NB4 (cell line): ENCODE results near the gene SCO2.

Experiments used
- DNase-seq: peaks from one replicate; pipeline ENCODE4 v3.0.0; 2010; ENCODE audit warnings: low read depth
- H3K4me3 ChIP-seq: one replicate; pipeline ENCODE4 v1.5.1; 2011; ENCODE audit warnings: mild to moderate bottlenecking, low read depth, low read length, moderate library complexity
- MYC ChIP-seq: IDR thresholded peaks from 2 replicates; pipeline ENCODE4 v1.6.1; 2011; ENCODE audit warnings: low read depth, low read length
- POLR2A ChIP-seq: IDR thresholded peaks from 2 replicates; pipeline ENCODE4 v1.6.1; 2011; ENCODE audit warnings: mild to moderate bottlenecking; ENCODE audit not compliant: insufficient read length; ENCODE audit errors: extremely low read depth
- TF ChIP-seq, protein P1 (sequence below): IDR thresholded peaks from one replicate; pipeline ENCODE4 v1.5.1; 2012; ENCODE audit warnings: low read depth, low read length
- TF ChIP-seq, protein P2 (sequence below): IDR thresholded peaks from 2 replicates; pipeline ENCODE4 v1.6.1; 2011; ENCODE audit warnings: low read depth, low read length

The SCO2 gene

DNA sequence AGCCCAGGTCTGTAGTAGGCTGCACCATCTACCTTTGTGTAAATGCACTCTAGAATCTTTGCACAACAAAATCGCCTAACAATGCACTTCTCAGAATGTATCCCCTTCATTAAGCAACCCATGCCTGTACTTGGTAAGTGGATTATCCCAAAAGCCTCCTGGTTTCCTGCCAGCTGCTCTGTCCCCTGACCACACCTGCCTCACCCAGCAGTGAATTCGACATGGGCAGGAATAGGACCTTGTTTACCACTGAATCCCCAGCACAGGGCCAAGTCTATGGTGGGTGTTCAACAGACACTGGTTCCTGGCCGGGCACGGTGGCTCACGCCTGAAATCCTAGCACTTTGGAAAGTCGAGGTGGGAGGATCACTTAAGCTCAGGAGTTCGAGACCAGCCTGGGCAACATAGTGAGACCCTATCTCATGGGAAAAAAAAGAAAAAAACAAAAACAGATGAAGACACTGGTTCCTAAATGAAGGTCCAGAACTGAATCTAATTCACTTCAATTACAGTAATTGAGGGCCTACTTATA, 42.4 kb upstream of the SCO2 start:
- TF ChIP-seq, protein P1, sequence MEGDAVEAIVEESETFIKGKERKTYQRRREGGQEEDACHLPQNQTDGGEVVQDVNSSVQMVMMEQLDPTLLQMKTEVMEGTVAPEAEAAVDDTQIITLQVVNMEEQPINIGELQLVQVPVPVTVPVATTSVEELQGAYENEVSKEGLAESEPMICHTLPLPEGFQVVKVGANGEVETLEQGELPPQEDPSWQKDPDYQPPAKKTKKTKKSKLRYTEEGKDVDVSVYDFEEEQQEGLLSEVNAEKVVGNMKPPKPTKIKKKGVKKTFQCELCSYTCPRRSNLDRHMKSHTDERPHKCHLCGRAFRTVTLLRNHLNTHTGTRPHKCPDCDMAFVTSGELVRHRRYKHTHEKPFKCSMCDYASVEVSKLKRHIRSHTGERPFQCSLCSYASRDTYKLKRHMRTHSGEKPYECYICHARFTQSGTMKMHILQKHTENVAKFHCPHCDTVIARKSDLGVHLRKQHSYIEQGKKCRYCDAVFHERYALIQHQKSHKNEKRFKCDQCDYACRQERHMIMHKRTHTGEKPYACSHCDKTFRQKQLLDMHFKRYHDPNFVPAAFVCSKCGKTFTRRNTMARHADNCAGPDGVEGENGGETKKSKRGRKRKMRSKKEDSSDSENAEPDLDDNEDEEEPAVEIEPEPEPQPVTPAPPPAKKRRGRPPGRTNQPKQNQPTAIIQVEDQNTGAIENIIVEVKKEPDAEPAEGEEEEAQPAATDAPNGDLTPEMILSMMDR = no peak
- TF ChIP-seq POLR2A (no peak), MYC (no peak)
- TF ChIP-seq, protein P2, sequence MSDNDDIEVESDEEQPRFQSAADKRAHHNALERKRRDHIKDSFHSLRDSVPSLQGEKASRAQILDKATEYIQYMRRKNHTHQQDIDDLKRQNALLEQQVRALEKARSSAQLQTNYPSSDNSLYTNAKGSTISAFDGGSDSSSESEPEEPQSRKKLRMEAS = no peak
- no peak for DNase-seq
- H3K4me3 ChIP-seq = no peak overlapping the region

DNA sequence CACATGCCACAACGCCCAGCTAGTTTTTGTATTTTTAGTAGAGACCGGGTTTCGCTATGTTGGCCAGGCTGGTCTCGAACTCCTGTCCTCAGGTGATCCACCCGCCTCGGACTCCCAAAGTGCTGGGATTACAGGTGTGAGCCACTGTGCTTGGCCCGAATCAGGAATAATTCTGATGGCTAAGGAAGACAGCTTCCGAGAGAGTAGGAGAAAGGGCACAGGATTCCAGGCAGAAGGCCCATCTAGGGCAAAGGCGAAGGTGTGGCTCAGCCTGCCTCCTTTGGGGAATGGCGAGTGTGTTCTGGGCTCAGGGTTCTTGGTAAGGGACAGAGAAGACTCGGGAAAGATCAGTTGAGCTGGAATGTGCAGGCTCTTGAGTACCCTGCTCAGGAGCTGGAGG, 38.9 kb upstream of the SCO2 start:
- TF ChIP-seq, protein P2 = no peak
- TF ChIP-seq MYC (no peak), POLR2A (no peak)
- TF ChIP-seq, protein P1 = no peak
- DNase-seq = no peak

DNA sequence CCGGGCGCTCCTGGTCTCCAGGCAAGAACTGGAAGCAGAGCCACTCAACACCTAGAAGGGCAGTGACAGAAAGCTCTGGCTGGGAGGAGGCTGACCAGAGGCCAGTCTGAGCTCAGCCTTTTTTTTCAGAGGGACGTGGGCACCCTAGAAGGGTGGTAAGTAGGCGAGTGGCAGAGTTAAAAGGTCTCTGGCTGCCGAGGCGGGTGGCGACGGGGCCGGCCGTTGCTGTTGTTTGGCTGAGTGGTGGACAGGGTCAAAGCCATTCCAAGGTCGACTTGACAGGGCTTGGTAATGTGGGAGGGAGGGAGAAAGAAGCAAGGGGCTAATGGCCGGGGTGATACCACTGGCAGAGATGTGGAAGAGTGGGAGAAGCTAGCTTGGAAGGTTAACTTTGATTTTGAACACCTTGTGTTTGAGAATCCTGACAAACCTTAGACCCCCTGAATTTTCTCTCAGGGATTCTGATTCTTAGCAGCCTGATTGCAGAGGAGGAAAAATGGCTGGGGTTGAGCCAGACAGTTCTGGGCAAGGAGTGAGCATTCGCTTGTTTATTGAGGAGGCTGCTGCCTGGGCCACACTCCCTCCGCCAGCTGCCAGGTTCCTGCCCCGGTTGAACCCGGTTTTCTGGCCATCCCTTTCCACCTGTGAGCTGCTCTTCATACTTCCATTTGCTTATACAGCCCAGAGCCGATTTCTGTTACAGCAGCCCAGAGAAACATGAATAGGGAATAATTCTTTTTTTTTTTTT, 38.2 kb upstream of the SCO2 start:
- TF ChIP-seq POLR2A (no peak), MYC (no peak)
- TF ChIP-seq, protein P2 = no peak
- TF ChIP-seq, protein P1 = no peak
- H3K4me3 ChIP-seq = peak overlapping the region; percentile 71
- no peak for DNase-seq

More for the DNA sequence above, 38.9 kb upstream of the SCO2 start:
- no peak overlapping the region for H3K4me3 ChIP-seq

DNA sequence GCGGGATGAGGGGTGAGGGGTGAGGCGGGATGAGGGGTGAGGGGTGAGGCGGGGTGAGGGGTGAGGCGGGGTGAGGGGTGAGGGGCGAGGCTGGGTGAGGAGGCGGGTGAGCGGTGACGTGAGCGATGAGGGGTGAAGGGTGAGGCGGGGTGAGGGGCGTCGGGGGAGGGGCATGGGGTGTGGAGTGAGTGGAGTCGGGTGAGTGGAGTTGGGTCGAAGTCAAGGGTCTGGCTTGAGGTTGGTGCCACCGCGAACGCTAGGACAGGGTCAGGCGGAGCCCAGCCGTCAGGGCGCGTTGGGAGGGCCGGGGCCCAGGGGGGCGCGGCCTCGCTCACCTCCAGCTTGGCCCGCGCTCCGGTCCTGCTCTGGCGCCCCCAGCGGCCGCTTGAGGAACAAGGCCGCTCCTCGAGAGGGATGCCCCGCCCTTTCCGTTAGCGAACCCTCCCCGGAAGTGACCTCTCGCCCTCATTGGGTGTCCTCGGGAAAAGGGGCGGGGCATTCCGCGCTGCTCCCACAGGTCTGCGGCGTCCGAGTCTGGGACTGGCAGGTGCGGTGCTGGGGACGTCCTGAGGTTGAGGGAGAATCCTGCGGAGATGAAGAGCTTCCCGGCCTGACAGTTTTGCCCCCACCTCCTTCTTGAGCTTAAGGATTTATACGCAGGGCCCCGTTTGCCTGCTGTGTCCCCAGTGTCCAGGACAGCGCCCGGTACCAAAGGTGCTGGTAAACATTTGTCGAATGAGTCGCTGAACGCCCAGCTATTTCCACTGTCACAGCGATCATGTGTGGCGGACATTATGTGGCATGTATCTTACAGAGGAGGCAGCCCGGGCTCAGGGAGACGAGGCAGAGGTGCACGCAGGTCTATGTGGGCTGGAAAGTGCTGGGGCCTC, 37.4 kb upstream of the SCO2 start, which contains the start of gene SYCE3:
Gene SYCE3, minus strand, starts transcription at position 397 of the 890 bp plus-strand sequence. CDS start 6,514 bp downstream, outside the sequence.
- peak within 1 kb of the TSS; percentile 71 for H3K4me3 ChIP-seq
- DNase-seq = peak; percentile 93
- TF ChIP-seq MYC (peak; percentile 36; the same call in 1 of the 2 replicates), POLR2A (peak; percentile 31)
- TF ChIP-seq, protein P2 = no peak
- TF ChIP-seq, protein P1 = peak; percentile 63
